ENCODE results near the gene HLA-DRB5. TPM values are rescaled to one million over a fixed set of nuclear protein-coding genes. Genes with fewer than 3 reads are reported as not detected.

HLA-DRB5 gene
- total and polyA plus RNA-seq, 2 of the 4 experiments (the other 2 are of a cell fraction): not detected

DNA sequence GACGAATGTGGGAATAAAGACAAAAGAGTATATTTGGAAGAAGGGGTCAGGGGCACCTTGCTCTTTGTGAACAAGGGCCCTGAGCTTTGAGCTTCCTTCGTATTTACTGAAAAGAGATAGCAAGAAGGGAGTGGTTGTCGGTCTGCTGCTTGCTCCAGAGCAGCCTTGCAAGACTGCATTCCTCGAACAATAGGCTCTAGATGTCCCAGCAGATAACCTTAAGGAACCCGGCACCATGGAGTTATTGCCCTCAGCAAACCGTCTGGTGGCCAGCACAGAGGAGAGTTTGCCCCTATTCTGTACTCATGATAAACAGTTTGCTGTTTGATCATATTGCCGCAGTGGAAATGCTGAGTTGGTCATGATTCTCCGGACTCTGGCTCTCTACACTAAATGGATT is 36.9 kb upstream of the HLA-DRB5 start:
- Histone ChIP-seq H3K4ac (ENCODE audit: low read depth, low read length) (no peak overlapping the region), H3K27me3 (ENCODE audit: control insufficient read depth, insufficient read depth, low read length) (no peaks in the 10 kb centered on the region), H3K9me3 (ENCODE audit: control insufficient read depth, insufficient read depth, low read length) (no peaks in the 10 kb centered on the region), H3K79me1 (ENCODE audit: low read depth in 1 of 2, low read length in 2 of 2) (no peaks in the 10 kb centered on the region), H3K9me1 (ENCODE audit: insufficient read depth, low read length) (no peaks in the 10 kb centered on the region), H2AK9ac (replicated peaks; ENCODE audit: low read depth, low read length, poor library complexity) (no peak overlapping the region), H3K23ac (ENCODE audit: low read depth, low read length) (no peak overlapping the region), H3K9ac (ENCODE audit: low read depth, low read length) (no peak overlapping the region), H2BK120ac (ENCODE audit: low read depth, low read length) (no peak overlapping the region), H4K91ac (ENCODE audit: insufficient read depth, low read depth, low read length) (no peak overlapping the region), H3K4me2 (ENCODE audit: low read depth, low read length) (no peak overlapping the region), H3K56ac (ENCODE audit: extremely low read depth, insufficient read depth, low read length) (no peak overlapping the region), H2BK20ac (ENCODE audit: low read depth, low read length) (no peak overlapping the region), H4K8ac (ENCODE audit: low read depth in 2 of 2, low read length in 2 of 2) (no peak overlapping the region), H3K14ac (replicated peaks; ENCODE audit: low read depth, low read length) (no peak overlapping the region), H4K20me1 (ENCODE audit: insufficient read depth, low read length) (no peaks in the 10 kb centered on the region), H2AK5ac (ENCODE audit: low read depth, low read length) (no peak overlapping the region), H3K4me1 (ENCODE audit: control insufficient read depth, insufficient read depth, low read length) (no peaks in the 10 kb centered on the region), H2AFZ (replicated peaks; ENCODE audit: low read length, poor library complexity) (no peak overlapping the region), H4K5ac (ENCODE audit: low read depth, low read length) (no peak overlapping the region), H3K27ac (ENCODE audit: insufficient read depth, low read length) (no peak overlapping the region), H2BK15ac (ENCODE audit: low read depth, low read length) (no peak overlapping the region), H3K4me3 (ENCODE audit: insufficient read depth, low read depth, low read length) (no peak overlapping the region), H2BK5ac (ENCODE audit: low read depth, low read length, poor library complexity, severe bottlenecking) (no peak overlapping the region), H3K18ac (ENCODE audit: low read depth, low read length) (no peak overlapping the region), H3K36me3 (ENCODE audit: control insufficient read depth, insufficient read depth, low read length) (no peaks in the 10 kb centered on the region)
- no peak for ATAC-seq (ENCODE audit: low read depth)
- dilution Hi-C loops (cut with HindIII; ENCODE audit: low sequenced_read_pairs, unreplicated experiment) (no loop called here), intact Hi-C loops (cut with micrococcal nuclease) (no loop called here), in situ Hi-C loops (cut with MboI; ENCODE audit: low sequenced_read_pairs) (no loop called here)
- TF ChIP-seq USF2 (IDR thresholded peaks at IDR 0.05; ENCODE audit: low read depth, low read length) (no peak), MXI1 (IDR thresholded peaks at IDR 0.05; ENCODE audit: borderline replicate concordance, low read depth, low read length) (no peak), CHD1 (IDR thresholded peaks at IDR 0.05; ENCODE audit: low read depth, low read length) (no peak), RCOR1 (IDR thresholded peaks at IDR 0.05; ENCODE audit: insufficient replicate concordance, low read length) (no peak)
- TF ChIP-seq, protein P1, sequence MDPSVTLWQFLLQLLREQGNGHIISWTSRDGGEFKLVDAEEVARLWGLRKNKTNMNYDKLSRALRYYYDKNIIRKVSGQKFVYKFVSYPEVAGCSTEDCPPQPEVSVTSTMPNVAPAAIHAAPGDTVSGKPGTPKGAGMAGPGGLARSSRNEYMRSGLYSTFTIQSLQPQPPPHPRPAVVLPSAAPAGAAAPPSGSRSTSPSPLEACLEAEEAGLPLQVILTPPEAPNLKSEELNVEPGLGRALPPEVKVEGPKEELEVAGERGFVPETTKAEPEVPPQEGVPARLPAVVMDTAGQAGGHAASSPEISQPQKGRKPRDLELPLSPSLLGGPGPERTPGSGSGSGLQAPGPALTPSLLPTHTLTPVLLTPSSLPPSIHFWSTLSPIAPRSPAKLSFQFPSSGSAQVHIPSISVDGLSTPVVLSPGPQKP (IDR thresholded peaks at IDR 0.05; ENCODE audit: borderline replicate concordance, low read depth, low read length): no peak
- WGBS, 2 experiments (ENCODE audit: extremely low coverage in 2 of 2, insufficient read length in 1 of 2): no CpG with 5 or more reads among the region's 8 CpGs
- no TSS peak for BruUV-seq (replicated peaks)
- no peak for DNase-seq
- ChIA-PET POLR2A (ENCODE audit: unreplicated experiment) (no interaction called here), CTCF (no interaction called here)

Data from IMR-90 (cell line).